H4 (cell line): ENCODE data around the gene AATF. TPM values are rescaled to one million over a fixed set of nuclear protein-coding genes. Genes with fewer than 3 reads are reported as not detected.

ENCODE experiments used
- DNase-seq: peaks from one replicate; pipeline ENCODE4 v3.0.0-alpha.2; 2015; ENCODE audit warnings: low spot score
- total RNA-seq: library from RNA; depleted of rRNA; stranded (reverse); fragments of >200 nt; shearing (Covaris generic); gene quantifications from 2 replicates; pipeline ENCODE4 v1.2.3, GENCODE V29; 2014

AATF gene
- total RNA-seq, 1 experiment from 2014 or later = 45.1 TPM

DNA sequence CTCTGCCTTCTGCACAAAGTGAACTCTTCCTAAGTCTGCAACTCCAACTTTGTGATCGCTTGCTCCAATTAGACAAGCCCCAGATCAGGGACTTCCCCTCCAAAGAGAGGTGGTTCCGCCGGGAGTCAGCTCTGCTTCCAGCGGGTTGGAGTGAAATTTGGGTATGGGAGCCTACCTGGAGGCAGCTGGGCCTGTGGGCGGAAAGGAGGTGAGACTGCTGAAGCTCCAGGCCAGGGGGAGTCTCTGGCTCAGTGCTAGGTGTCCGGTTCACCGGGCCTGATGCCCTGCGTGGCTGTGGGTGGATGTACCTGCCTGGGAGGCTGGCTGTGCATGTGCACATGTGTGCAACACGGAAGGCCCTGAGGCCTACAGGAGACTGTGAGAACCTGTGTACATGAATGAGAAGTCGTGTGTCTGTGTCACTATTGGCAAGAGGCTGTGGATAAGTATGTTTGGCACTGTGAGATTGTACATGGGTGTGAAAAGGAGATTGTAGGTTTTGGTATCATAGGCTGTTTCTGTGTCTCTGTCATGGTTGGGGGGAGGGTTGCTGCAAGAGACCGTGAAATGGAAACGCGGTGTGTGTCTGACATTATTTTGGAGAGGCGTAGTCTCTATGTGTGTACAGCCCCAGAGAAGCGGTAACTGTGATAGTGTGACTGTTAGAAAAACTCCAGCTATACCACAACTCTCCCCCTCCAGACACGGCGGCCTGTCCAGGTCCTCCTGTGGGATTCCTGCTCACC, 7.3 kb upstream of the AATF start:
- DNase-seq = no peak

DNA sequence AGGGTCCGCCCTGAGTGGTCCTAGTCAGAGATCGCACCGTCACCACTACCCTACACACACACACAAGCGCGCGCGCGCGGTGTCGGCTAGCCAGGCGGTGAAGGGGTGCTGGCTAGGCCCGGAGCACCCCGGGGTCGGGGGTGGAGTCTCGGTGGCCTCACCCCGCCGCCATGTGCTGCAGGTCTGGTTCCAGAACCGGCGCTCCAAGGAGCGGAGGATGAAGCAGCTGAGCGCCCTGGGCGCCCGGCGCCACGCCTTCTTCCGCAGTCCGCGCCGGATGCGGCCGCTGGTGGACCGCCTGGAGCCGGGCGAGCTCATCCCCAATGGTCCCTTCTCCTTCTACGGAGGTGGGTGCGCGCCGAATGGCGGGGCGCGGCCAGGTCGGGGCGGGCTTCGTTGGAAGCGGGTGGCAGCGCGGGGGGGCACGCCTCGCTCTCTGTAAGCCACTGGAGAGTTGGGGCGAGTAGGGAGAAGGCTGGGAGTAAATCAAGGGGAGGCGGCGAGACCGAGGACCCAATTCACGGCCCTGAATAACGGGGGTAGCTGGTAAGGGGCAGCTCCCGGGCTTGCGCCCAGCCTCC, 6.6 kb upstream of the AATF start:
- DNase-seq = no peak

DNA sequence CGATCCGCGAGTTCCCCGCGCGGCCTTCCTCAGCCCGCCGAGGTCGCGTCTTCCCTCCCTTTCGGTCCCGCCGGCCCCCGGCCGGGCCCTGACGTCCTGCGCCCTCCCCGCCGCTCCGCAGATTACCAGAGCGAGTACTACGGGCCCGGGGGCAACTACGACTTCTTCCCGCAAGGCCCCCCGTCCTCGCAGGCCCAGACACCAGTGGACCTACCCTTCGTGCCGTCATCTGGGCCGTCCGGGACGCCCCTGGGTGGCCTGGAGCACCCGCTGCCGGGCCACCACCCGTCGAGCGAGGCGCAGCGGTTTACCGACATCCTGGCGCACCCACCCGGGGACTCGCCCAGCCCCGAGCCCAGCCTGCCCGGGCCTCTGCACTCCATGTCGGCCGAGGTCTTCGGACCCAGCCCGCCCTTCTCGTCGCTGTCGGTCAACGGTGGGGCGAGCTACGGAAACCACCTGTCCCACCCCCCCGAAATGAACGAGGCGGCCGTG, 6.1 kb upstream of the AATF start:
- DNase-seq = no peak

DNA sequence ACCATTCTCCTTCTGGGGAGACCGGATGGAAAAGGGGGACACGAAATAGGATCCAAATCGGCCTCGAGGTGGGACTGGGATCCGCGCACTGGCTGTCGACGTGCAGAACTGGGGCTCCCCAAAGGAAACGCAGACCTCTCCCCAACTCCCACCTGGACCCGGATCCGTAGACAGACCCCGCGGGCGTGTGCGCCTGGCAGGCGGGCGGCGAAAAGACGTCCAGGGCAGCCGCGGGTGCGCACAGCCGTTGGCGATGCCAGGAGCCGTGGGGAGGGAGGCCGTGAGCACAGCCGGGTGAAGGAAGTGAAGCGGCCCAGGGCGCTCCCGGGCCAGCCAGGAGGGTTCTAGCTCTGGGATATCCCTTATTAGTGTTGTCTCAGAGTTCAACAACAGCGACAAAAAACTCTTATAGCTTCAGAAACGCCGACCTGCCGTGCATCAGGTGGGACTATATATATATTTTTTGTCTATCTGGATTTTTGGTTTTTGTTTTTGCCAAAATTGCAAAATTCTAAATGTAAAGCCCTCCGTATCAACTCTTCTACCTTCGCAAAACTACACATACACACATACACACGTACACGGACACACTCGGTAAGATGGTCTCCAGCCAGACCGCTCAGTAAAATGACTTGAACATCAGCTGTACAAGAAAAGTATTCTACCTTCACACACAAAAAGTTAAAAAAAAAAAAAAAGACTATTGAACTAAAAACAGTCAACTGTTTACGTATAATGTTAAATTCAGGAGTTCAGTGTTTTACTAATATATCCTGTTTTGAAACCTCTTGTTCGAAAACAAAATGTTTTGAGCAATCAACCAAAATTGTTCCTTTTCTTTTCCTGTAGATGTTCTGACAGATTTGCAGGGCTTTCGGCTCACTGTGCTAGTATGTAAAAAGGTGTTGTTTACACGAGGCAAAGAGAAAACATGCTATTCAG, 5.2 kb upstream of the AATF start:
- no peak for DNase-seq

DNA sequence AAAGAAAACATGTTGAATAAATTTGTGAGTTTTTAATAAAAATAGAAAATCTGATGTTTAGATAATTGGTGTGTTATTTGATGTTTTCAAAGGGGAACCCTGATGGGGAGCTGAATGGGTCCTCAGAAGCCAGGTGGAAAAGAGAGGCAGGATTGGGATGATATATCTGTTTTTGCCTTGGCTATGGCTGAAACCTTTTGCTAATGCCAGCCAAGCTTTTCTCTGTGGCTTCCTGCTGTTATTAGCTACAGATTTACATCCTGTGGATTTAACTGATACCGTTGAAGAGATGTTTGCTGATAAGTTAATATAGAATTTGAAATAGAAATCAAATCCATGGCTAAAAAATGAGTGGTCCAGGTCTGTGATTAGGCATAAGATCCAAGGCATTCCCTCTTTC, 4.2 kb upstream of the AATF start:
- DNase-seq = no peak

DNA sequence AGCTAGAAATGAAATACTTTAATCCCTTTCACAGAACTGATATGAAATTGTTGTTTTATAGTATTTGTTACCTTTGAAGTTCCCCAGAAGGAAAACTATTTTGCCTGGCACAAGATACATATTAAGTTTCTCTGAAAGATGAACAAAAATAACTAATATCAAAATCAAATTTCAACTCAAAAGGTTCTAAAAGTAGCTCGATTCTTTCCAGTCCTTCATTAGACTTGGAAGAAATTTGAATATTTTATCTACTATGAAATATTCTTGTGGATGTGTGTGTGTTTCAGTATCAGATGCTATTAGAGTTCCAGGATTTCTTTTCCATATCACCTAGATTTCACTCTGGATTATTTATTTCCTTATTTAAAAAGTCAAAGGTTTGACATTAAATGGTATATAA, 3.6 kb upstream of the AATF start:
- DNase-seq = no peak

DNA sequence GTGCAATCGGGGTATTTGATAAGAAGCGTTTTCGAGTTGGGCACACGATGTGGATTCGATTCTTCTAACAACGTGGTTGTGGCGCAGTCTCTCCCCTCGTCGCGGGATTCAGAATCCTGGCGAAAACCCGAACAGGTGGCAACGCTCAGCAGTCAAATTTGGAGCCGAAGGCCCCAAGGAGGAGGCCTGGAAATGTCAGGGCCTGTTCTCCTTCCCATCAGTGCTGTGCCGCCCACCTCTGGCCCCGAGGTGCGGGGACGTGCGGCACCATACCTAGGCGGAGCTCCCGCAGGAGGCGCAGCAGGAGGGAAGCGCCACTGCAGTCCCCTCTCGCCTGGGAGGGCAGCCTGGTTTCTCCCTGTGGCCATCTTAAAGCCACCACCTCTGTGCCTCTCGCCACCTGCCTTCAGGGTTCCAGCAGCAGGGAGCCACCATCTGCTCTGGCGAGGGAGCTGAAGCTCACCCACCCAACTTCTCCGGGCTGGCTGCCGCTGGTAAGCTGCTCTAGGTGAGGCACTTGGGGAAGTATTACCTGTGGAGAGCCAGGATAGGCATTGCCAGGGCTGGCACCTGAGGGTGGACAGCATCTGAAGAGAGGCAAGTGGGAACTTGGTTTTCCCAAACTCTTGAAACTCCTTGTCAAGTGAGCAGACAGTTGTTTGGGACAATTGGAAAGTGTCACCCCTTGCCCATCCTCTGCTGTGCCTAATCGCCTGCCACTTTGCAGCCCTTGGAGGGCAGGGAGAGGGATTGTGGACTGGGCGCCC, 2.6 kb upstream of the AATF start:
- DNase-seq = no peak

DNA sequence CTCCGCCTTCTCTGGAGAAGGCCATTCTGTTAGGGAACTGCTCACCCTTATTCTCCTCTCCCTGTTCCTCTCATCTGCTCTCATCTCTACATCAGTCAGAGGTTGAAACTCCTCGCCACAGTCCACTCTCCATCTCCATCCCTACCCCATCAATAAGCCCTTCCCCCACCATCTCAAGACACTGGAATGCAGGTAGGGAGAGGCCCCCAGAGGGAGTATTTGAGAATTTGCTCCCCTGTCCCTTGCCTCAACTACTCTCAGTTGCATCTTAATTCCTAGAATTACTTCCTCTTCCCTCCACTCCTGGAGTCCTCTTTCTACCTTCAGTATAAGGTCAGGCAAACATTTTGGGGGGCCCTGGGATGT, 2.0 kb upstream of the AATF start:
- DNase-seq = no peak

DNA sequence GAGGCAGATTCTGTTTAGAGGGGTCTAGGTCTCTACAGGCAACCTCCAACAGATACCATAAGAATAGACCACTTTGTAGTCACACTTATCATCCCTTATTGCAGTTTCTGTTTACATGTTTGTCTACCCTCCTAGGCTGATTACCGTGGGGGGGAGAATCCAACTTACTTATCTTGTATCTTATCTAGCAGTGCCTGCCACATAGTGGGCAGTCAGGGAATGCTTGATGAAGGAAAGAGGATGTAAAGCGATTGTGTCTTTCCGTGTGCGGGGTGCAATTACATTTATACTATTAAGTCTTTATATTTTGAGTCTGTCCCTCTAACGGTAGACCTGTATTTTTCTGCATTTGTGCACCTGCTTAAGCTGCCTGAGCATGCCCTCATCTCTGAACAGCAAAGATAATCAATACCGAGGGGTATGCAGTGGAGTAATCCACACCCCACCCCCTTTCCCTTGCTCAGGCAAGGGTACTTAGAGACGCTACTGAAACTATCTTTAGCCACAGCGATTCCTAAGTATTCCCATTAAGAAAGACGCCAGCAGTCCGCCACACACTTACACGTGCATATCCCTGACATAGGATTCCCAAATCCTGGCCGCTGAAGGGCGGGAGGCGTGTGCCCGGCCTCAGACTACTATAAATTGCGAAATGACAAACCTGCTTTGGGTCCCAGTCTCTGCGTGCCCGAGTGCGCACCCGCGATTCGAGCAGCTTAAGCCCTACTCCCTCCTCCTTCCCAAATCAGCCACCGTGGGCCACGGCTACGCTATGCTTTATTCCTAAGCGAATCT, 635 bp upstream of the AATF start:
- DNase-seq = no peak

DNA sequence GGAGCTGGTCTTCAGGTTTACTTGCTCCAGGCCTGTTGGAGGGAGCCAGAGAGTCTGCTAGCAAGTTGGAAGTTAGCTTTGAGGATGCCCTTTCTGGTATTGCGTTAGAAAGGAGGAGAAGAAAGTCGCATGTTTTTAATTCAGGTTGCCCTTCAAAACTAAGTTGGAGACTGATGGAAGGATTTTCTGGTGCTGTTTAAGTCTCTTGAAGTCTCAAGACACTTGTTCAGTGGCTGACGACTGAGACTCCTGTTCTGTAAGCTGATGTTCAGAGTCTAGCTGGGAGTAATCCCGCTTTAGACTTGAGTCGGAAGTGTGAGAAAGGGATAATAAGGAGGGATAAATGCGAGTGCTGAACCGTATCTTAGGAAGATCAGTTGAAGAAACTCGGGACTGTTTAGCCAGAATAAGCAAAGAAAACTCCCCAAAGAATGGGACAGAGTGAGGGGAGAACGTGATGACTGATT, 740 bp downstream of the AATF start:
- no peak for DNase-seq

DNA sequence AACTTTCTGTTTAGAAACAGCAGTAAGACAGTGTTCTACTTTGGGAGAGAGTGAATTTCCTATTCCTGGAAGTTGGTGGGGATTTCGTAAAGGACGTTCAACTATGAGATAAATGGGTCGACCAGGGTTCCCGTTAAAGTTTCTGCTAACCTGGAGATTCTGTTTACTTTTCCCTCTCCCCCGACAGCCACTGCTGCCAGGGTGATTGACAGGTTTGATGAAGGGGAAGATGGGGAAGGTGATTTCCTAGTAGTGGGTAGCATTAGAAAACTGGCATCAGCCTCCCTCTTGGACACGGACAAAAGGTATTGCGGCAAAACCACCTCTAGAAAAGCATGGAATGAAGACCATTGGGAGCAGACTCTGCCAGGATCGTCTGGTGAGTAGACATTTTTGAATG, 1.3 kb downstream of the AATF start:
- DNase-seq = no peak

DNA sequence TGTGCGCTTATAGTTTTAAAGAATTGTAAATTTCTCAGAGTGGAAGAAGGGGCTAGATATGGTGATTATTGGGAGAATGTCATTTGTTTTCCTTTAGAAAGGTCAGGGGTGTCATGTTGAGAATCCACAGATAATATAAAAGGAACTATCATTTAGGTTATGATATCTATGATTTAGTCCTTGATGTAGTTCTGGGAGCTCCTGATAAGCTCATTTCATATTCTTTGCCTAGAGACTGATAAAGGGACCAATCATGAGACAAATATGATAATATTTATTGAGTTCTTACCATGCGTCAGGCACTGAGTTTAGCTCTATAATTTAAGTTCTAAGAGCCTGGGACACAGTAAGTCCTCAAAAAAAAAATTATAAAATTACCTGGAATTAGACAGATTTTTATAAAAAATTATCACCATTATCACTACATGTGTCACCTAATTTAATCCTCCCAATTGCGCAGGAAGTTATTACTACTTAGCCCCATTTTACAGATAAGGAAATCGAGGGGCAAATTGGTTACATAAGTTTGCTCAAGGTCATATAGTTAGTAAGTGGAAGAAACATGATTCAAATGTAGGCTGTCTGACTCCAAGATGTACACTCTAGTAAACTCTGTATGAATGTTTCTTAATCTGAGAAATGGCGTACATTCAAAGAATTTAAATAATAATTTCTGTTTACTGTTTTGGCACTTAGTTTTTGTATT, 2.5 kb downstream of the AATF start:
- DNase-seq = no peak

DNA sequence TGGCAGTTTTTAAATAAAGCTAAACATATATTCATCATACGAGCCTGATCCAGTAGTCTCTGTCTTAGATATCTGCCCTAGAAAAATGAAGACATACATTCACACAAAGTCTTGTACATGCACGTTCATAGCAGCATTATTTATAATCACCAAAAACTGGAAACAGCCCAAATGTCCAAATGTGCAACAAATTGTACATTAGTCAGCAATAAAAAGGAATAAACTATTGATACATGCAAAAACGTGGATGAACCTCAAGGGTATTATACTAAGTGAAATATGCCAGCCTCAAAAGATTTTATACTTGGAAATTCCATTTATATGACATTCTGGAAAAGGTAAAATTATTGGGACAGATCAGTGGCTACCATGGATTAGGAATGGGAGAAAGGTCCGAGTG, 22.8 kb downstream of the AATF start:
- no peak for DNase-seq

DNA sequence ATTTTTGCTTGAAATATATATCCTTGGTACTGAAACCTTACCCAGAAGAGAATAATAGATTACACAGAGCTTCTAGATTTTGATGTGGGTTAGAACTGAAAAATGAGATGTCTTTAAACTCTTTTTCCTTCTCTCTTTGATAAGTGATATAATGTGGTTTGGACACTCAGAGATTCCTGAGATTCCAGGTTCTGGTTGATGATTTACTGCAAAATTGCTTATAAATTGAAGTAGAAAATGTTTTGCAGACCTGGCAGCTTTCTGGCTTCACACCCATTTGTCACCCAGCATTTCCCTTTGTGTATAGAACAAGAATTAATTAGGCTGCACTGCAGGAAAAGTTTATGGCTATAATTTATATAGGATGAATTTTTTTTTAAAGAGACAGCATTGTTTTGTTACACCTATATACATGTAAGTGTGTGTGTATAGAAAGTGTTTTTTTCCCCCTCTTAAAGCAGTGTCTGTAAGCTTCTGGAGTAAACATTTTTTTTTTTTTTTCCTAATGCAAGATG, 23.5 kb downstream of the AATF start:
- no peak for DNase-seq

DNA sequence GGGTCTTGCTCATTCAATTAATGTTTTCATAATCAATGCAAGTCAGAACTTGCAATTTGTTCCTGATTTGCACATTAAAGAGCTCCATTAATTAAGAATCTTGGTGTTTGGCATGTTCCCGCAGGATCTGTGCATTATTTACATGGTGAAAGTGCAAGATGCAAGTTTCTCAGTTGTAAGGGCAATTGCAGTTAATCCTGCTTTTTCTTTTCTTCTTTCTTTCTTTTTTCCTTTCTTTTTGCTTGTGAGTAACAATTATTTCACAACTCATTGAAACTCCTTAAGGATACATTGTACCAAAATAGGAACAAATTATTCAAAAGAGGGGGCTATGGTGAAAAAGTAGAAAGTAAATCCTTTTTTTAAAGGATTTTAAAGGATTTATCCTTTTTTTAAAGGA, 24.2 kb downstream of the AATF start:
- DNase-seq = no peak

DNA sequence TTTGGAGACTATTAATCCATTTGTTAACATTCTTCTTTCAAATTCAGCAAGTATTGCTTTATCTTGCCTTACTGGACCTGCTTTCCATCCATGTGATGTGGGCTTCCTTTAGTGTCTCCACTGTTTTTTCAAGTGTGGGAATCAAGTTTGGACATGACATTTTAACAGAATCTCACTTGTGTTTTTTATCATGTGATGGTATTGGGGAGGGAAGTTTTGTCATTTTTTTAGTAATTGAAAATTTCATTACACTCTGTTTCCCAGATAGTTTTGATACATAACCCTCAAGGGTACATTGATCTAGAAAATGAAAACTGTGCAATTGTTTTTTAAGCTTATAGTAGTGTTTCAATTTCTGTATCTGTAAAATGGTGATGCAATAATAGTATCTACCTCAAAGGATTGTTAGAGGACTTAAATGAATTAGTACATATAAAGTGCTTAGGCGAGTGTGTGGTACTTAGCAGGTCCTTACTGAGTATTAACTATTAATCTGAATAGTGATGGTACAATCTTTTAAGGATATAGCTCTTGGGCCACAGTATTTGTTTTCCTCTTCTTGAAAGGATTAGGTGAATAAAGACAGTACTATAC, 27.3 kb downstream of the AATF start:
- no peak for DNase-seq

DNA sequence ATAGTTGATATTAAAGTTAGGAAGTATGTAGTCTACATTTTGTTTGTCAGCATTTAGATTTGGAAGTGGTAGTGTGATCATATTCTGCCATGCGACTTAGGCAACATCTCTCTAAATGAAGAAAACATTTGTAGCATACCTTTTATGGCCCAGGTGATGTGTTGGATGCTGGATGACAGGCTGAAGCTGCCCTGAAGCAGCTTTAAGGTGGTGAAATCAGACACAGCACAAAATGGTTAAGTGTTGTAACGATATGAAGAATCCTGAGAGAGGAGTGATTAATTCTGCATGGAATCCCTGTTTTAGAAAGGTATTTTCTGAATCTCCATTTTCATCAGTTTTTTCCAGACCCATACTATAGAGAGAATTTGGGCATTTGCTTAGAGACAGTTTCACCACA, 28.3 kb downstream of the AATF start:
- DNase-seq = no peak

DNA sequence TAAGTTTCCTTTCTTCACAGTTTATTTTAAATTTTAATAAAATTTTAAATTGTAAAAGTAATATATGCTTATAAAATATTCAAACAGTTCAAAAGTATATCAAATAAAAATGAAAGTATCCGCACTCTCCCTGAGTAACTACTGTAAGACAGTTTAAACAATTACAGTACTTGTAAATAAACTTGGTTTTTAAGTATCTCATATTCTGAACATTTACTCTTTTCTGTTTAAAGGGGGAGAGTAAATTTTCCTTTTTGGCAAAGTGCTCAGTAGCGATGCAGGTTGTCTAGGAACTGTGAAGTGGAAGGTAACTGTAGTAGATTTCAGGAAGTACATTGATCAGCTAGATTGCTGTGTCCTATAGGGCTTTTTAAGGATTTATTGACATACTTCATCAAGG, 28.8 kb downstream of the AATF start:
- DNase-seq = no peak

DNA sequence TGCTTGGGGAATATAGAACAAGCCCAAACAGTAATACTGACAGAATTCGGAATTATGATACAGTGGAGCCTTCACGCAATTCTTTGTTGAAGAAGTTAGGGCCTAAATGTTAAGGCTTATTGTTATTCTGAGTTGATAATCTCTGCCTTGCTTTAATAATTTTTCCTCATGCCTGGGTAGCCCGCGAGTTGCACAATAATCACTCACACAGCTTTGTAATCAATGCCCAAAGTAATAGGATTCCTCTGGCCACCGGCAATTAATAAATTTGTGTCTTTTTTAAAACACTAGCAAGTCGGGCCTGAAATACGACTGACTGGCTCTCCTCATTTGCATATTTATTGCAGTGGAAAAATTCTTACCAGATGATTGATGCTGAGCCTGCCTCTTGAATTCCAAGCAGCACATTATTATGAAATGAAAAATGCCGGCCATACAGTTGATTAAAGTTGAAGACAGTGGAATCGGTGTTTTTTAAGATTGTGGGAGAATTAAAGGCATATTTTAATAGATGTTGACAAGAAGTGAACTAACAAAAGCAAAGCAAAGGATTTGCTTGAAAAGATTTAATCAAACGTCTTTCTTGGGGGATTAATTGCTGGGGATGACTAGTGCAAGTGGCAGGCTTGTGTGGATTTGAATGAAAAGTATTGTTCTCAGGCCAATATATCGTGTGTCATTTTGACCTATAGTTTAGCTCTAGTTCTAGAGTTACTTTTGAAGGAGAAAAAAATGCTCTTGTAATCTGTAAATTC, 30.2 kb downstream of the AATF start:
- no peak for DNase-seq
